PC-3 (cell line): Measurements from ENCODE around the gene STIL.

Source experiments
- CTCF ChIP-seq: fragments of 300-600 bp; sonication (generic); conservative IDR thresholded peaks from 2 replicates; pipeline ENCODE4 v1.5.1; 2017; ENCODE audit warnings: antibody characterized with exemption, low read depth, mild to moderate bottlenecking, low read length
- EZH2 ChIP-seq: fragments of 300-600 bp; sonication (generic); IDR thresholded peaks from one replicate; pipeline ENCODE4 v1.6.1; 2017; ENCODE audit warnings: antibody characterized with exemption, mild to moderate bottlenecking, low read length; ENCODE audit not compliant: unreplicated experiment

DNA sequence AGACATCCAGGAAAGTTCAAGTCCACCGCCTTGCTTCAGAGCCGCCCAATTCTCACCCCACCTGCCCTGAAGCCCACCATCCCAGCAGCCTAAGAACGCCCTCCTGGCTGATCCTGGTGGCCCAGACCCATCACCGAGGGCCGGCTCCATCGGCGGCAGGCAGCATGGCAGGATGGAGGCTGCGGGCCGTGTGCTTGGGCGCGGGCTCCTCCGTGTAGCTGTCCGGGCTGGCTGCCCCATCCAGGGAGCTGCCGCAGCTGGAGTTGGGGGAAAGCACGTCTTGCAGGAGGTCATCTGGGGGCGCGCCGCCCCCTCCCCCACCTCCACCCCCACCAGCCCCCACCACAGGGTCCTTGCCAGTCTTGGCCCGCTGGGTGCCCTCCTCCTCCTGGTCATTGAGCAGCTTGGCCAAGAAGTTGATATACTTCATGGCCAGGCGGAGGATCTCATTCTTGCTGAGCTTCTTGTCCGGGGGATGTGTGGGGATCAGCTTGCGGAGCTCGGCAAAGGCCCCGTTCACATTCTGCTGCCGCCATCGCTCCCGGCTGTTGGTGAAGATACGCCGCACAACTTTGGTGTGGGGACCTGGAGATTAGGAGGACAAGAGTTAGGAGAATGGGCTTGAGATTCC, 94.2 kb downstream of the STIL start:
- TF ChIP-seq CTCF, result no peak
- TF ChIP-seq EZH2, result no peak
